GM23248 (cell line): ENCODE measurements around the gene CFB.
"Not testable (repeated sequence)": the region's sequence is repeated elsewhere in the genome, so short reads cannot be mapped to it uniquely, and the experiment has no call there.

ENCODE experiments used
- EZH2 ChIP-seq: fragments of 200-600 bp; sonication (generic); IDR thresholded peaks from 2 replicates; pipeline ENCODE4 v1.6.1; 2018; ENCODE audit warnings: antibody characterized with exemption, mild to moderate bottlenecking; ENCODE audit not compliant: insufficient read depth, poor library complexity, severe bottlenecking
- EZH2phosphoT487 ChIP-seq: fragments of 200-600 bp; sonication (generic); IDR thresholded peaks from 2 replicates; pipeline ENCODE4 v1.6.1; 2018; ENCODE audit warnings: antibody characterized with exemption, moderate library complexity, mild to moderate bottlenecking, low read depth; ENCODE audit not compliant: insufficient read depth

- TF ChIP-seq EZH2, EZH2phosphoT487: not testable (repeated sequence)
Observed at GRCh38 chr6:31908255-31908654, 37.6 kb upstream of the CFB start.
